PC-3 (cell line): ENCODE data around the gene DNAAF1. TPM values are rescaled to one million over a fixed set of nuclear protein-coding genes. Genes with fewer than 3 reads are reported as not detected.

ENCODE experiments used
- ATAC-seq: fragments of 200-7000 bp; cut with Tn5 transposase; 2 replicates; pipeline ENCODE4 v1.9.1; 2020; ENCODE audit warnings: mild to moderate bottlenecking, moderate library complexity
- BruUV-seq: library from RNA; stranded (reverse); fragments of 400-500 nt; replicated peaks from 2 replicates; lab custom pipeline; 2021; lab: Mats Ljungman, UMichigan
- CTCF ChIA-PET: fragments of 300-600 bp; sonication (Branson Sonifier 250); formaldehyde crosslinking; loops from one replicate; lab custom pipeline; 2022; ENCODE audit warnings: antibody characterized with exemption; lab: Charles Lee
- POLR2A ChIA-PET: fragments of 300-600 bp; sonication (Branson Sonifier 250); formaldehyde crosslinking; loops from one replicate; lab custom pipeline; 2022; ENCODE audit warnings: antibody characterized with exemption; ENCODE audit not compliant: unreplicated experiment; lab: Charles Lee
- DNase-seq: peaks from one replicate; pipeline ENCODE4 v3.0.0-alpha.2; 2015
- H2AFZ ChIP-seq: fragments of 300-600 bp; sonication (generic); 2 replicates; pipeline ENCODE4 v1.6.0; 2016; ENCODE audit warnings: antibody characterized with exemption, low read length
- H3F3A ChIP-seq: fragments of 300-600 bp; sonication (generic); one replicate; pipeline ENCODE4 v1.6.0; 2017; ENCODE audit warnings: antibody characterized with exemption, low read length, control low read depth, mild to moderate bottlenecking; ENCODE audit not compliant: unreplicated experiment
- H3K27ac ChIP-seq: fragments of 300-600 bp; sonication (generic); 2 replicates; pipeline ENCODE4 v1.5.1; 2016; ENCODE audit warnings: mild to moderate bottlenecking, low read length
- H3K27me3 ChIP-seq: fragments of 300-600 bp; sonication (generic); 2 replicates; pipeline ENCODE4 v1.6.1; 2016; ENCODE audit warnings: low read length, mixed read lengths
- H3K36me3 ChIP-seq: fragments of 300-600 bp; sonication (generic); 2 replicates; pipeline ENCODE4 v1.6.1; 2016; ENCODE audit warnings: low read depth, mixed run types, low read length, mixed read lengths
- H3K4me1 ChIP-seq: fragments of 300-600 bp; sonication (generic); 2 replicates; pipeline ENCODE4 v1.5.1; 2016; ENCODE audit warnings: low read length; ENCODE audit not compliant: insufficient read depth
- H3K4me2 ChIP-seq: fragments of 300-600 bp; sonication (generic); 2 replicates; pipeline ENCODE4 v1.6.0; 2016; ENCODE audit warnings: low read length
- H3K4me3 ChIP-seq: fragments of 300-600 bp; sonication (generic); 2 replicates; pipeline ENCODE4 v1.5.1; 2016; ENCODE audit warnings: mild to moderate bottlenecking, low read length, mixed read lengths
- H3K79me2 ChIP-seq: fragments of 300-600 bp; sonication (generic); 2 replicates; pipeline ENCODE4 v1.6.1; 2017; ENCODE audit warnings: low read length, mixed read lengths
- H3K9ac ChIP-seq: fragments of 300-600 bp; sonication (generic); 2 replicates; pipeline ENCODE4 v1.6.0; 2016; ENCODE audit warnings: mild to moderate bottlenecking, low read length
- H3K9me2 ChIP-seq: fragments of 300-600 bp; sonication (generic); replicated peaks from 2 replicates; pipeline ENCODE4 v1.6.1; 2016; ENCODE audit warnings: mixed run types, low read length, mixed read lengths
- H3K9me3 ChIP-seq: fragments of 300-600 bp; sonication (generic); 2 replicates; pipeline ENCODE4 v1.6.1; 2016; ENCODE audit warnings: low read length, mixed read lengths
- H4K20me1 ChIP-seq: fragments of 300-600 bp; sonication (generic); 2 replicates; pipeline ENCODE4 v1.6.1; 2016; ENCODE audit warnings: low read length, mixed read lengths
- EZH2 ChIP-seq: fragments of 300-600 bp; sonication (generic); IDR thresholded peaks from one replicate; pipeline ENCODE4 v1.6.1; 2017; ENCODE audit warnings: antibody characterized with exemption, mild to moderate bottlenecking, low read length; ENCODE audit not compliant: unreplicated experiment
- EZH2phosphoT487 ChIP-seq: fragments of 300-600 bp; sonication (generic); IDR thresholded peaks from 2 replicates; pipeline ENCODE4 v1.6.1; 2018; ENCODE audit warnings: mild to moderate bottlenecking, antibody characterized with exemption, low read length, borderline replicate concordance
- intact Hi-C: fragments of 100-400 bp; cut with micrococcal nuclease; formaldehyde crosslinking; loops from 2 replicates; pipeline ENCODE4 v1.9.0; 2023
- total RNA-seq: library from RNA; depleted of rRNA; stranded (reverse); fragments of >200 nt; gene quantifications from 2 replicates; pipeline ENCODE4 v1.2.3, GENCODE V29; 2014
- TF ChIP-seq, protein P1 (sequence below): fragments of 300-600 bp; sonication (generic); conservative IDR thresholded peaks from 2 replicates; pipeline ENCODE4 v1.5.1; 2017; ENCODE audit warnings: antibody characterized with exemption, low read depth, mild to moderate bottlenecking, low read length

Gene DNAAF1
- total RNA-seq, 1 experiment from 2014 or later: not detected

DNA sequence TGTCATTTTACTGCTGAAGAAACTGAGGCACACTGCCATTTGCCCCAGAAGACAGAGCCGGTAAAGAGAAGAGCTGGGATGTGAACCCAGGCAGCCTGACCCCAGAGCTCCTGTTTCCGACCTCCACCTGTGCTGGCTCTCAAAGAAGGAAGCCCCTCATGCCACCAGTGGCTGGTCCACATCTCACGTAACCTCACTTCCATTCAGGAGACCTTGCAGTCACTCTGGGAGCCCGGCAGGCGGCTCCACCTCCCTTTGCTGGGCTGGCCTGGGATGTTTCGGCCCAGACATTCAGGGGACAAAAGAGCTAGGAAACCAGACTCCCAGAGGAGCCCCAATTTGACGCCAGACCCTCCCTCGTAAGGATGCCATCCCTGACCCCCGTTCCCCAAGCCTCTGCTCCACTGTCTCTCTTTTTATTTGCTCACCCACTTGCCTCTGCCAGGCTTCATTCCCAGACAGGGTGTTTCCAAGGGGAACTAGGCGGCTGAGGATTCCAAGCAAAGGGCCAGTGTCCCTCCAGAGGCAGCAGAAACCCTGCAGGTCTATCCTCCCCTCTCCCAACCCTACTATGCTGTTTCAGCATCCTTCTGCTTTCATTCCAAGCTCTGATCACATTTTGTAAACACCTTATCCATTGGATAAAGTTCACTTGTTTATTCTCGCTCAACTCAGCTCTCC, 38.9 kb downstream of the DNAAF1 start:
- intact Hi-C loops: no loop called here
- ATAC-seq (no peak), DNase-seq (no peak)
- H2AFZ ChIP-seq: no peak overlapping the region
- H3K4me3 ChIP-seq: no peak overlapping the region
- ChIA-PET POLR2A (no interaction called here), CTCF (interaction anchor here (0.7 kb wide), 1 partner anchor 253 kb away, joined by 3 read pairs; no protein-coding TSS in a partner anchor)
- H3K27me3 ChIP-seq: no peaks in the 10 kb centered on the region
- no peaks in the 10 kb centered on the region for H3K9me2 ChIP-seq
- no peaks in the 10 kb centered on the region for H3K4me1 ChIP-seq
- BruUV-seq: no TSS peak
- no peak overlapping the region for H3K9ac ChIP-seq
- TF ChIP-seq EZH2phosphoT487: no peak
- TF ChIP-seq, protein P1, sequence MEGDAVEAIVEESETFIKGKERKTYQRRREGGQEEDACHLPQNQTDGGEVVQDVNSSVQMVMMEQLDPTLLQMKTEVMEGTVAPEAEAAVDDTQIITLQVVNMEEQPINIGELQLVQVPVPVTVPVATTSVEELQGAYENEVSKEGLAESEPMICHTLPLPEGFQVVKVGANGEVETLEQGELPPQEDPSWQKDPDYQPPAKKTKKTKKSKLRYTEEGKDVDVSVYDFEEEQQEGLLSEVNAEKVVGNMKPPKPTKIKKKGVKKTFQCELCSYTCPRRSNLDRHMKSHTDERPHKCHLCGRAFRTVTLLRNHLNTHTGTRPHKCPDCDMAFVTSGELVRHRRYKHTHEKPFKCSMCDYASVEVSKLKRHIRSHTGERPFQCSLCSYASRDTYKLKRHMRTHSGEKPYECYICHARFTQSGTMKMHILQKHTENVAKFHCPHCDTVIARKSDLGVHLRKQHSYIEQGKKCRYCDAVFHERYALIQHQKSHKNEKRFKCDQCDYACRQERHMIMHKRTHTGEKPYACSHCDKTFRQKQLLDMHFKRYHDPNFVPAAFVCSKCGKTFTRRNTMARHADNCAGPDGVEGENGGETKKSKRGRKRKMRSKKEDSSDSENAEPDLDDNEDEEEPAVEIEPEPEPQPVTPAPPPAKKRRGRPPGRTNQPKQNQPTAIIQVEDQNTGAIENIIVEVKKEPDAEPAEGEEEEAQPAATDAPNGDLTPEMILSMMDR: 0 out of 2 replicates have a peak, but pooled peaks have one; percentile 27
- no peaks in the 10 kb centered on the region for H3F3A ChIP-seq
- peaks cover 28% of the 10 kb centered on the region for H3K79me2 ChIP-seq
- H3K4me2 ChIP-seq: no peak overlapping the region
- H3K9me3 ChIP-seq: no peaks in the 10 kb centered on the region
- no peaks in the 10 kb centered on the region; the same call in 1 of the 2 replicates for H3K36me3 ChIP-seq
- no peaks in the 10 kb centered on the region for H4K20me1 ChIP-seq
- no peak overlapping the region for H3K27ac ChIP-seq

DNA sequence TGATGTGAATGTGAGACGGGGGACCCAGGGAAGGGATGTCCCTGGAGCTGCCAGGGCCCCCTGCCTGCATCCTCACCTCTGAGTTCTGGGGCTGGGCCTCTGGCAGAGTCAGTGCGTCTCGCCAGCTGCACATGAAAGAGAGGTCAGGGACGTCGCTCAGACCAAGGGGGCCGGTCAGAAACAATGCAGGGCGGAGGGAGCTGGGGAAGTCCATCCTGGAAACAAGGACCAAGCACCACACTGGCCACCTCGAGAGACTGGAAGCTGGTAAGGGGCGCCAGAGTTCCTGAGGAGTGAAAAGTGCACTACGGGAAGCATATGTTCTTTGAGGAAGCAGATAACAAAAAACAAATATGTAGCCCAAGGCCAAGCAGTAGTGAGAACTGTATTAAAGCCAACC, 39.7 kb downstream of the DNAAF1 start:
- no peak for DNase-seq
- H3K4me3 ChIP-seq: no peak overlapping the region
- TF ChIP-seq, protein P1: no peak
- TF ChIP-seq EZH2 (no peak), EZH2phosphoT487 (no peak)
- H3K27ac ChIP-seq: no peak overlapping the region
- CTCF ChIA-PET: no interaction called here
- no peaks in the 10 kb centered on the region for H3K9me2 ChIP-seq
- no peak overlapping the region for H2AFZ ChIP-seq
- POLR2A ChIA-PET: no interaction called here
- no peak for ATAC-seq
- peaks cover 28% of the 10 kb centered on the region for H3K79me2 ChIP-seq
- intact Hi-C loops: no loop called here
- no peaks in the 10 kb centered on the region; the same call in 1 of the 2 replicates for H3K36me3 ChIP-seq
- no peaks in the 10 kb centered on the region for H3F3A ChIP-seq
- H3K4me2 ChIP-seq: no peak overlapping the region
- no peaks in the 10 kb centered on the region for H3K27me3 ChIP-seq
- H3K4me1 ChIP-seq: no peaks in the 10 kb centered on the region
- H4K20me1 ChIP-seq: no peaks in the 10 kb centered on the region
- H3K9me3 ChIP-seq: no peaks in the 10 kb centered on the region
- no peak overlapping the region for H3K9ac ChIP-seq
- no TSS peak for BruUV-seq
